SK-N-DZ (cell line): ENCODE results near the gene KIF25.

Experiments used
- DNase-seq: peaks from one replicate; pipeline ENCODE4 v3.0.0-alpha.2; 2015; ENCODE audit warnings: low spot score

KIF25 gene

GRCh38 chr6:168087436-168088160 is 90.1 kb downstream of the KIF25 start:
- DNase-seq: no peak

- peak; percentile 20 for DNase-seq
Observed at GRCh38 chr6:168088161-168089053, 90.9 kb downstream of the KIF25 start.

GRCh38 chr6:168089186-168090063 is 92.0 kb downstream of the KIF25 start:
- no peak for DNase-seq

GRCh38 chr6:168090064-168090690 is 92.7 kb downstream of the KIF25 start:
- DNase-seq: no peak

GRCh38 chr6:168090706-168091105 is 93.2 kb downstream of the KIF25 start:
- DNase-seq: no peak

- no peak for DNase-seq
Observed at GRCh38 chr6:168091381-168092264, 94.2 kb downstream of the KIF25 start.

GRCh38 chr6:168092541-168092940 is 95.1 kb downstream of the KIF25 start:
- DNase-seq: no peak

GRCh38 chr6:168093071-168093505 is 95.6 kb downstream of the KIF25 start:
- no peak for DNase-seq

GRCh38 chr6:168093634-168094033 is 96.2 kb downstream of the KIF25 start:
- no peak for DNase-seq
